CD4-positive, alpha-beta T cell (primary cell): ENCODE data around the gene CDIPT. TPM values are rescaled to one million over a fixed set of nuclear protein-coding genes. Genes with fewer than 3 reads are reported as not detected.

Experiments
- ATAC-seq: fragments of 200-7000 bp; cut with Tn5 transposase; one replicate; pipeline ENCODE4 v1.10.0; 2022; ENCODE audit warnings: mild to moderate bottlenecking; ENCODE audit not compliant: poor library complexity
- CTCF ChIA-PET: fragments of 350-600 bp; sonication (Branson Sonifier 250); formaldehyde crosslinking; loops from one replicate; lab custom pipeline; 2021; ENCODE audit warnings: antibody characterized with exemption, inconsistent platforms; lab: Charles Lee
- POLR2A ChIA-PET: fragments of 350-600 bp; sonication (Branson Sonifier 250); formaldehyde crosslinking; loops from one replicate; lab custom pipeline; 2021; ENCODE audit warnings: antibody characterized with exemption, inconsistent platforms; lab: Charles Lee
- DNase-seq, 14 experiments: peaks; one replicate each; pipeline ENCODE4 v3.0.0-alpha.2; 2013 to 2020; ENCODE audit warnings: mixed read lengths in 2 of 14
- H3K27ac ChIP-seq, 2 donors: one replicate each; pipeline versions ENCODE4 v1.5.1 to v1.7.0; 2013; ENCODE audit warnings: low read length in 2 of 2, low read depth in 1 of 2, mild to moderate bottlenecking in 1 of 2
- H3K27me3 ChIP-seq, 2 experiments: 1 replicate in 1 of 2; 2 replicates in 1 of 2; pipeline versions ENCODE4 v1.6.1 to v1.7.0; 2013; ENCODE audit warnings: low read length in 2 of 2, control low read depth in 1 of 2, mild to moderate bottlenecking in 1 of 2, moderate library complexity in 1 of 2; ENCODE audit not compliant: insufficient read depth in 2 of 2, control insufficient read depth in 1 of 2
- H3K36me3 ChIP-seq: one replicate; pipeline ENCODE4 v1.6.1; 2013; ENCODE audit warnings: low read length, control low read depth; ENCODE audit not compliant: insufficient read depth
- H3K4me1 ChIP-seq: one replicate; pipeline ENCODE4 v1.6.1; 2013; ENCODE audit warnings: low read length, control low read depth; ENCODE audit not compliant: insufficient read depth
- H3K4me3 ChIP-seq: one replicate; pipeline ENCODE4 v1.5.1; 2013; ENCODE audit warnings: mild to moderate bottlenecking, low read length, moderate library complexity
- H3K9me3 ChIP-seq, 2 experiments: 1 replicate in 1 of 2; 2 replicates in 1 of 2; pipeline versions ENCODE4 v1.6.1 to v1.7.0; 2013; ENCODE audit warnings: low read length in 2 of 2, mild to moderate bottlenecking in 2 of 2, control low read depth in 1 of 2, moderate library complexity in 1 of 2; ENCODE audit not compliant: control insufficient read depth in 1 of 2, insufficient read depth in 1 of 2
- H3K27ac Mint-ChIP-seq: one replicate; pipeline ENCODE4 v1.8.0; 2020; ENCODE audit warnings: mixed read lengths
- H3K27me3 Mint-ChIP-seq: one replicate; pipeline ENCODE4 v1.8.0; 2021; ENCODE audit warnings: mixed read lengths
- H3K36me3 Mint-ChIP-seq: one replicate; pipeline ENCODE4 v1.8.0; 2021; ENCODE audit warnings: low read depth, mixed read lengths
- H3K4me1 Mint-ChIP-seq: one replicate; pipeline ENCODE4 v1.8.0; 2021; ENCODE audit warnings: low read depth, mixed read lengths
- H3K4me3 Mint-ChIP-seq: one replicate; pipeline ENCODE4 v1.8.0; 2020; ENCODE audit warnings: mild to moderate bottlenecking, mixed read lengths
- H3K9me3 Mint-ChIP-seq: one replicate; pipeline ENCODE4 v1.8.0; 2020; ENCODE audit warnings: mixed read lengths
- CTCF ChIP-seq: fragments of 200-600 bp; IDR thresholded peaks from one replicate; pipeline ENCODE4 v1.8.0; 2022; ENCODE audit warnings: antibody characterized with exemption, mild to moderate bottlenecking
- intact Hi-C, 2 experiments: fragments of 100-400 bp; cut with DNase I in 1 of 2; cut with micrococcal nuclease in 1 of 2; formaldehyde crosslinking; loops; one replicate each; pipeline versions ENCODE4 v1.15.1 to v1.9.0; 2023 to 2025; cut with DNase I, micrococcal nuclease
- total RNA-seq, 174 experiments: library from RNA in 2 of 174; stranded (reverse) in 2 of 174; gene quantifications; one replicate each; pipeline ENCODE4 v1.2.3 and lab custom pipeline; 2021 to 2026

The CDIPT gene
- total RNA-seq, 2 experiments from 2014 or later, result 25.7 to 27.0 TPM

- no peak for TF ChIP-seq CTCF
- peaks cover 83% of the 10 kb centered on the region for H3K36me3 Mint-ChIP-seq
- H3K4me3 ChIP-seq, result no peak overlapping the region
- H3K4me1 Mint-ChIP-seq, result no peaks in the 10 kb centered on the region
- DNase-seq, result no peak
- no peak overlapping the region for H3K27ac ChIP-seq
- H3K27ac Mint-ChIP-seq, result no peak overlapping the region
- no peaks in the 10 kb centered on the region for H3K9me3 ChIP-seq
- H3K9me3 Mint-ChIP-seq, result no peaks in the 10 kb centered on the region
- ChIA-PET POLR2A (interaction anchor here (0.9 to 2.0 kb wide), 2 partner anchors 12 to 33 kb away, joined by 3 to 7 read pairs; no protein-coding TSS in a partner anchor), CTCF (interaction anchor here (0.7 to 2.9 kb wide), 4 partner anchors 8 to 215 kb away, joined by 3 to 19 read pairs (median 3); no protein-coding TSS in a partner anchor)
- ATAC-seq, result no peak
- no peaks in the 10 kb centered on the region for H3K4me1 ChIP-seq
- H3K36me3 ChIP-seq, result peaks cover 92% of the 10 kb centered on the region
- H3K27me3 Mint-ChIP-seq, result no peaks in the 10 kb centered on the region
- no peak overlapping the region for H3K4me3 Mint-ChIP-seq
- no peaks in the 10 kb centered on the region for H3K27me3 ChIP-seq
- intact Hi-C loops, result no loop called here
Measured at GRCh38 chr16:29840240-29840639, 22.8 kb downstream of the CDIPT start.

- intact Hi-C loops, result no loop called here
- CTCF ChIA-PET, result interaction anchor here (0.7 to 2.9 kb wide), 4 partner anchors 9 to 216 kb away, joined by 3 to 19 read pairs (median 3); no protein-coding TSS in a partner anchor
- no peak for DNase-seq
- no peaks in the 10 kb centered on the region for H3K27me3 ChIP-seq
- H3K9me3 ChIP-seq, result no peaks in the 10 kb centered on the region
- no peak overlapping the region for H3K4me3 ChIP-seq
- peaks cover 92% of the 10 kb centered on the region for H3K36me3 ChIP-seq
- Mint-ChIP-seq H3K36me3 (peaks cover 83% of the 10 kb centered on the region), H3K4me3 (no peak overlapping the region), H3K4me1 (no peaks in the 10 kb centered on the region), H3K9me3 (no peaks in the 10 kb centered on the region), H3K27me3 (no peaks in the 10 kb centered on the region), H3K27ac (no peak overlapping the region)
- no peaks in the 10 kb centered on the region for H3K4me1 ChIP-seq
- no peak overlapping the region for H3K27ac ChIP-seq
- POLR2A ChIA-PET, result interaction anchor here (0.9 to 2.0 kb wide), 2 partner anchors 12 to 32 kb away, joined by 3 to 7 read pairs; no protein-coding TSS in a partner anchor
- no peak for ATAC-seq
- no peak for TF ChIP-seq CTCF
Measured at GRCh38 chr16:29839822-29840221, 23.2 kb downstream of the CDIPT start.

GRCh38 chr16:29837841-29838240 lies 25.2 kb downstream of the CDIPT start:
- ATAC-seq, result no peak
- Histone ChIP-seq H3K27me3 (no peaks in the 10 kb centered on the region), H3K4me3 (no peak overlapping the region), H3K9me3 (no peaks in the 10 kb centered on the region), H3K36me3 (peaks cover 91% of the 10 kb centered on the region), H3K27ac (no peak overlapping the region), H3K4me1 (no peaks in the 10 kb centered on the region)
- intact Hi-C loops, result no loop called here
- ChIA-PET POLR2A (interaction anchor here (0.8 kb wide), 1 partner anchor 17 kb away, joined by 3 read pairs; no protein-coding TSS in a partner anchor), CTCF (interaction anchor here (1.7 to 2.9 kb wide), 2 partner anchors 11 to 30 kb away, joined by 4 to 19 read pairs; no protein-coding TSS in a partner anchor)
- Mint-ChIP-seq H3K27ac (no peak overlapping the region), H3K9me3 (no peaks in the 10 kb centered on the region), H3K27me3 (no peaks in the 10 kb centered on the region), H3K36me3 (peaks cover 83% of the 10 kb centered on the region), H3K4me1 (no peaks in the 10 kb centered on the region), H3K4me3 (no peak overlapping the region)
- no peak for TF ChIP-seq CTCF
- no peak for DNase-seq
